Stimulated activated CD8-positive, alpha-beta memory T cell treated with anti-CD3 and anti-CD28 coated beads, Interleukin-15, amount 100 ng/mL, for 4 hours (primary cell): Measurements from ENCODE around the gene NDST3.

ENCODE experiments used
- DNase-seq, 2 donors: peaks; one replicate each; pipeline ENCODE4 v3.0.0-alpha.2; 2020; ENCODE audit warnings: low read depth in 2 of 2

NDST3 gene

DNA sequence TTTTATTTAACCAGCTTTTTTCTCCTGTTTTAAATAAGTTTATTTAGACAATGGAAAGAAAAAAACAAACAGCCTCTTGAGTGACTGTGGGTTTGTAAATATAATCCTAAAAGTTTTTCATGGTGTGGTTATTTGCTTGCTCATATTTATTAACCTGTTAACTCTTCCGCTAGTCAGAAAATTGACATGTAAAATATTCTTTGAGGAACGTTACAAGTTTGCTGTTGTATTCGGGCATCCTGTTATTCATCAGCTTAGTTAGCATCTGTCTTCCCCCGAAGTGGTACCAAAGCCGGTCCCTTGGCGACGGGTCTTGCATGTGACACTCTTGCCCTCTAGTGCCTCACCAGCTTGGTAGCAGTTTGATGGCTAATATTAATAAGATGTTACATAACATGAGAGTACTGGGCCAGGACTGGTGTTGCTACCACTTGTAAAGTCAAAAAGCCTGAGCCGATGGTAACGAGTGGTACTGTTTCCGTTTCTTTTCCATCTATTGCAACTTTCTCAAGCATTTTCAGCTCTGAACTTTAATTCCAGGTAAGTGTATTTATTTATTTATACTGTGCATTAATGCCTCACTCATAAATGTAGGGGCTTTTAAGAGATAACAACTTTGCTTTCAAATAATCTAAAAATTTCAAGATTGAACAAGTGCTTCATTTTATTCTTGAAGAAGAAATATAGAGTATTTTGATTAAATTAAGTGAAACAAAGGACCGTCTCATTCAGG lies at the start of gene NDST3:
Gene NDST3, plus strand, starts transcription at position 434 of the 733 bp plus-strand sequence. CDS start 19,425 bp downstream, outside the sequence.
- DNase-seq = no peak

DNA sequence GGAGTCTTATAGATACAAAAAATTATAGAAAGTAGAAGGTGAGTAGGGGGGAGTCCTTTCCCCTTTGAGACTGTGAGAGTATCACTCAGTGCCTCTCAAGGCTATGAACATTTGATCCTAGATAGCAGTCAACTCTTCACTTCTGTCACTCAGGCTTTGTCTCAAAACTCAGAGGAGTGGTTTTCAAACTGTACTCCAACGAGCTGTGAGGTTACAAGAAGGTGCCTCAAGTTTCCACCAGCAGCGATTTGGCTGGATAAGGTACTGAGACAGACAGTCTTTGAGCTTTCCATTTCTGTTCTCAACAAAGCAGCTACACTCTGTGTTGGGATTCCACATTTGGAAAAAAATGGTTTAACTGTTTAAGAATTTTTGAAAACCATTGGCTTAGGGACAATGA lies 48.0 kb upstream of the NDST3 start:
- DNase-seq = no peak

DNA sequence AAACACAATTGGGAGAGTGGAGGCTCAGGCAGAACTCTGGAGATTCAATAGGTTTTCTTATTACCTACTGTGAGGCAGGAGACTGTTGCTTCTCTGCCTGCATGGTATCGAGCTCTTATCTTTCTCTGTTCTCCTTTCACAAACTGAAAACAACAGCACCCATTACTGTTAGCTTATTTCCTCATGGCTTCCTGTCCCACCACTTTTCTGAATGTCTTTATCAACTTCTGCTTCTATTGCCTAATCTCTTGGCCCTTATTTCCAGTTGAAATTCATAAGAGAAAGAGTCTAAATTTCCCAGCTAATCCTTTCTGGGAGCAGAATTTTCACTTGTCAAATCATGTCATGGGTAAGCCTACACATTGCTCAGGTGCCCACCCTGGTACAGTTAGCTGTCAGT lies 46.8 kb upstream of the NDST3 start:
- DNase-seq = no peak

- DNase-seq = no peak
Observed at GRCh38 chr4:117996891-117997290, 37.4 kb upstream of the NDST3 start.

DNA sequence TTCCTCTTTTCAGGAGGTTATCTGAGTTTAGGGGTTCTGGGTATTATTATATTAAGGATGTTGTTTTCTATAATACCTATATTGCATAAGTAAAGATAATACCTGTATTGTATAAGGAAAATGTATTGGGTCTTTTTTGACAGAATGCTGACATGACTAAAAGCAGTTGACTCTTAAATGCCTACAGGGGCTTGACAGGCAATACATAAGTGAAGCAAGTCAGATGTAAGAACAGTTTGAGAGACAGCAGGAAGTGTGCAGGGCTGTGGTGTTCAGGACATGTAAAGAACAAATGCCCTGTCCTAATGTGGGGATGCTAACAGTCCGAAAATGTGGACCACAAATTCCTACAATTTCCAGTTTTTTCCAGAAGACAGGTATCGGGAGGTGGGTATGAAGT lies 30.2 kb upstream of the NDST3 start:
- no peak for DNase-seq

DNA sequence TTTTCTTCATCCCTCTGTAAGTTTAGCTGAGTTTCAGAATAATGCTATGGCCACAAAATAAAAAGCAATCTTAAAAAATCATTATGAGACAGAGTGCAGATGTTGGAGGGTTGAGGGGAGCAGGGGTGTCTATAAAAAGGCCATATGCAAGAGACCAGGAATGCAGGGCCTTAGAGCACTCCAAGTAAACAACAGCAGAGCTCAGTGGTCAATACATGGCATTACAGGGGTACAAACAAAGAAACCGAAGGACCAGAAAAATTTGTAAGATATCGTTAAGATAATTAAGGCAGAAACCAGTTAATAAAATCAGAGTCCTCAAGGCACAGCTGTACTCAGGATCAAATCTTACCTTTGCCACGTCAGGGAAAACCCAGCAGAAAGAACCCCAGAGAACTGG lies 28.4 kb upstream of the NDST3 start:
- no peak for DNase-seq

- DNase-seq = no peak
Observed at GRCh38 chr4:118012142-118012541, 22.1 kb upstream of the NDST3 start.

GRCh38 chr4:118014831-118015230 lies 19.5 kb upstream of the NDST3 start:
- no peak for DNase-seq

- DNase-seq = no peak
Observed at GRCh38 chr4:118018381-118019145, 15.7 kb upstream of the NDST3 start.

- no peak for DNase-seq
Observed at GRCh38 chr4:118026806-118027205, 7.5 kb upstream of the NDST3 start.

DNA sequence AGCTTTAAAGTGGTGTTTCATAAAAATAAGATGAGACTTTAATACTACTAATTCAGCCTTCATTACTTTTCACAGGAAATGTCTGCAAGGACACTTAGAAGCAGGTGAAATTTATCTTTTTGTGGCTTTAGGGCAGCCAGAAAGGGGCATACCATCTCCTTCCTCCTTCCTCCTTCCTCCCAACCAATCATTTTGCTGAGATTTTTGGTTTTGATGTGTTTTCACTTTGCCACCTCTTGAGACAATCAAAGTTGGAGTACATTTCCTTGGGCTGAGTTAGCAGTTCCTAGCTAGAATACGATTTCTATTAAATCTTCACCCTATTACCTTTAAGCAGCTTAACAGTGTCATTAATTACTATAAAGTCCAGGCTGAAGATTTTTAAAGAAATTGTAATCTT lies 5.1 kb upstream of the NDST3 start:
- DNase-seq = no peak

DNA sequence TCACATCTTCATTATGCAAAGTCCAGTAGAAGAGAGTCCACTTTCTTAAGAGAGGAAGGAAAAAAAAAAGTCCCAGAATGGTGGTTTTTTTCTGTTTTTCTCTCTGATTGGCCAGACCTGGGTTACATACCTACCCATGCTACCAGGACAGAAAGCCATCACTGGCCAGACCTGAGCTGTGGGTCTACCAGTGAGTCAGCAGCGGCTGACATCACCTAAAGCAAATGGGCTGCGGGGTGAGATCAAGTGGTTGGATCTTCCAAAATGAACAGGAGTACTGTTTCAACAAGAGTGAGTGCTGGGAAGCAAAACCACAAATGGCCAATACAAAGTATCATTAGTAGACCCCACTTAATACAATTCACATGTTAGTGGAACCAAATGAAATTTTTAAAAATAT lies 1.6 kb upstream of the NDST3 start:
- no peak for DNase-seq

DNA sequence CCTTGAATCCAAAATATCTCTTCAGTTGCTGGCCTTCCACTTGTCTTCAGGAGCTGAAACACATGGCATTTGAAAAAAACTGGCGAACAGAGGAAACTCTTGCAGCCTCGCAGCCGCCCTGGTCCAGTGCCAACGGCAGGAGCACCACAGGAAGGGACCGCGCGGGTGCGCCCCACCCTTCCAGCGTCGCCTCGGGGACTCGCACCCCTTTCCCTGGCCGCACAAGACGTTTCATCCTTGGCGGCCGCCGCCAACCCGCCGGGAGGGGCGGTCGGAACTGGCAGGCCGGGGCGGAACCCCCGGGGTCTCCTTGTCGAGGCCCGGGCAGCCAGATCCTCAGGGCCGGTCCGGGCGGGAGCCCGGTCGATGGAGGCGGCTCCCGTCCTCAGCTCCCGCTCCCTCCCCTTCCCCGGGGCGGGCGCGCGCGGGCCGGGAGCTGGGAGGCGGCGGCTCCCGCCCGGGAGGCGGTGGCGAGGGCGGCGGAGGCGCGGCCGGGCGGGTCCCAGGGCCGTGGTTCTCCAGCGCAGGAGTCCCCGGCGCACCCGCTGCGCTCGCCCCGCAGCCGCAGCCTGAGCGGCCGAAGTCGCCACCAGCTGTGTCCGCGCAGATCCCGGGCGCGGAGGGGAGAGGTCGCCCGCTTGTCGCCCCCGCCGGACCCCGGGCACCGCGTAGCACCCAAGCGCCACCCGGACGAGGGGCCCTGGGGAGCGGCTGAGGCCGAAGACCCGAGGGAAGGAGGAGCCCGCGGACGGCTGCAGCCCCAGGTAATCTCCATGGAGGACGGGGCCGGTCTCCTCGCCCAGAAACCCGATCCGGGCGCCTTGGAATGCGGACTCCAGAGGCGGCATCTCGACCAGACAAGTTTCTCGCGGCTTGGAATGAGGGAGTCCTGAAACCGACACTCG lies 886 bp upstream of the NDST3 start:
- DNase-seq = no peak

- no peak for DNase-seq
Observed at GRCh38 chr4:118035309-118035708, 1.0 kb downstream of the NDST3 start.

GRCh38 chr4:118036336-118036735 lies 2.0 kb downstream of the NDST3 start:
- no peak for DNase-seq

DNA sequence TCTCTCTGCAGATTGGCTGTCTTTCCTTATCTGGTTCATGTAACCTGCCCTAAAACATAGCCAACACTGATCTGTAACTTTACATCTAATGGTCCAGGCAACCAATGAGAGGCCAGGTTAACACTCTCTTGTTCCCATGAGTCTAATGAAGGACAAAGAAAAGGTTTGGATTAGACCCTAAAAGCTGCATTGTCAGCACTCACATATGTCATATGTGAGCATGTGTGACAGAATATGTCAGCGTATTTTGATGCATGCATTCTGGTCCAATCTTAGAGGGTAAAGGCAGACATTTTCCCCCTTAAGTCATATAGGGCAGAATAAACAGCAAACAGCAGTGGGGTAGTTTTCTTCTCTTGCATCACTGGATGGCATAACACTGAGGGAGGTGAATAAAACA lies 3.7 kb downstream of the NDST3 start:
- no peak for DNase-seq

GRCh38 chr4:118046323-118046722 lies 12.0 kb downstream of the NDST3 start:
- DNase-seq = no peak

- DNase-seq = no peak
Observed at GRCh38 chr4:118047043-118047442, 12.8 kb downstream of the NDST3 start.

DNA sequence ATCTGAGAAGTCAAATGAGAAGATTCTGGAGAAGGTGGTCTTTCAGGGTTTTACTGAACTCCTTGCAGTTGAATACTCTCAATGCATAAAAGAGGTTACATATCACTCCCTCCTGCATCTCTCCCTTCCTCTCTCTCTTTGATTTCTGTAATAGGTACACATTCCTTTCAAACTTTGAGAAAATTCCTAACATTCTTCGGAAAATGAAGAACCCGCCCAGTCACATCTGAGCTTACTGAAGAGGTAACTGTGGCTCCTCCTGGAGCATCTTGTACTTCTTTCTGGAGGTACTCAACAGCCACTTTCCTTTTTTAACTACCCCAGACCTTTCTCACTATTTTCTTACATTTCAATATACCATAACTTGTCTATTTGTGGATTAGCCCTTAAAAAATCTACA lies 24.7 kb downstream of the NDST3 start:
- no peak for DNase-seq

- no peak for DNase-seq
Observed at GRCh38 chr4:118059397-118059796, 25.1 kb downstream of the NDST3 start.

DNA sequence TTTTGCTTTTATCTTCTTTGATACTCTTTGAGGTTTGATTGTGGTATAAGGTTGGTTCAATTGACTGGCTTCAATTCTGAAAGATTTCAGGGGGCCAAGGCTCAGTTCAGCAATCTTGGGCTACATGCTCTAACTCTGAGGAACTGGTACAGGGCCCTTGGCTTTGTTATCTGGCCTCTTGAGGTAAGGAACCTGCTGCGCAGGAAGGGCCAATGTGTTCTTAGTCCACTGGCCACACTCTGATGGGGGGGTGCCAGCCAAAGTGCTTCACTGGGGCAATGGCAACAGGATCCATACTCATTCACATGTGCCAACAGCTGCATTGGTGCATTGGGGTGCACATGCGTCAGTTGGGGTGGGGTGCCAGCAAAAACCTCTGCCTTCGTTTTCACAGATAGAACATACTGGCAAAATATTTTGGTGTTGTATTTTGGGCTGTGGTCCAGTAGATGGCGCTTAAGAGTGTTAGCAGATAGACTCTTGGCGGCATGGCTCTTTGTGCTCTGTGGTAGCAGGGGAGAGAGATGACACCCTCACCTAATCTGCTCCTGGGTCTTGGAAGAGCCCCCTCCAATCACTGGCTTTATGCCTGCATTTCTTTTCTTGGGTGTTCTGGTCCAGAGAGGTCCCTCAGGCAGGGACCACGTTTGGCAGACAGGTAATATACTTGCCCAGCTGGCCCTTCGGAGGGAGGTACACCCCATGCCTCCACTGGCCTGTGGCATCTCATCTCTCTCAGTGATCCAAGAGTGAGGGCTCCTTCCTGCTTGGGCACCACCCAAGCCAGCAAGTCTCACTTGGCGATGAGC lies 42.9 kb downstream of the NDST3 start:
- DNase-seq = no peak

DNA sequence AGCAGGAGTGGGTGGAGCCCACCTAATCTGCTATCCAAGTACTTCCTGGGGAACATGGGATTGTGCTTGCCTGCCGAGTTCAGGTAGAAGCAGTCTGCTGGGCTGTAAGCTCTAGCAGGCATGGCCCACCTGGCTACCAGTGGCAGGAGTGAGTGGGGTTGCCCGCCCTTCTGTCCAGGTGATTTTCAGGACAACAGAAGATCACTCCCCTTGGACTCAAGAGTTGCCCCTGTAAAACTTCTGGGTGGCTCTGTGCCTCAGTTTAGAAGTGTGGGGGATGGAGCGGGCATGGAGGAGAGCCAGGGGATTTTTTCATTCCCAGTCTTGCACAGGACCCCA lies 43.5 kb downstream of the NDST3 start:
- no peak for DNase-seq
